NCI-H82 (cell line): ENCODE measurements around the gene TMEM214.

Experiments
- DNase-seq: peaks from one replicate; lab custom pipeline; 2025; lab: John Stamatoyannopoulos, UW

Gene TMEM214, protein sequence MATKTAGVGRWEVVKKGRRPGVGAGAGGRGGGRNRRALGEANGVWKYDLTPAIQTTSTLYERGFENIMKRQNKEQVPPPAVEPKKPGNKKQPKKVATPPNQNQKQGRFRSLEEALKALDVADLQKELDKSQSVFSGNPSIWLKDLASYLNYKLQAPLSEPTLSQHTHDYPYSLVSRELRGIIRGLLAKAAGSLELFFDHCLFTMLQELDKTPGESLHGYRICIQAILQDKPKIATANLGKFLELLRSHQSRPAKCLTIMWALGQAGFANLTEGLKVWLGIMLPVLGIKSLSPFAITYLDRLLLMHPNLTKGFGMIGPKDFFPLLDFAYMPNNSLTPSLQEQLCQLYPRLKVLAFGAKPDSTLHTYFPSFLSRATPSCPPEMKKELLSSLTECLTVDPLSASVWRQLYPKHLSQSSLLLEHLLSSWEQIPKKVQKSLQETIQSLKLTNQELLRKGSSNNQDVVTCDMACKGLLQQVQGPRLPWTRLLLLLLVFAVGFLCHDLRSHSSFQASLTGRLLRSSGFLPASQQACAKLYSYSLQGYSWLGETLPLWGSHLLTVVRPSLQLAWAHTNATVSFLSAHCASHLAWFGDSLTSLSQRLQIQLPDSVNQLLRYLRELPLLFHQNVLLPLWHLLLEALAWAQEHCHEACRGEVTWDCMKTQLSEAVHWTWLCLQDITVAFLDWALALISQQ

GRCh38 chr2:27032495-27033252 is at the start of gene TMEM214:
Gene TMEM214 (plus strand): TSS chr2:27032965. CDS start chr2:27033016, 51 bp downstream.
- peak; percentile 94 for DNase-seq

DNA sequence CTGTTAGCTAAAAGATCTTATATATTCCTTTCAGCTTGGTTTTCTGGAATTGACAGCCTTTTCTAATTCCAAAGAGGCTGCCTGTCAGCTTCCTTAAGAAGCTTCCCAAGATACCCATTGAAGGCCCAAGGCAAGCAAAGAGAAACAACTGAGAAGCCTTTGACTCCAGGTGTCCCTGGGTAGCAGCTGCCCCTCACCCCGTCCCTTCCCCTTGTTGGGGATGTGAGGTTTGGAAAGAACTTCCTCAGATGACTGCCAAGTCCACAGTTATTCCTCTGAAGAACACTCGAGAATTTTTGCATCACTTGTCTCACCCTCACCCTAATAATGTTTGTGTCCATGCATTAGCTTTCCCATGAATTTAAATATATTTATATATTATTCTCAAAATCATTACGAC is 49.0 kb upstream of the TMEM214 start:
- no peak for DNase-seq

- no peak for DNase-seq
These were observed 47.0 kb upstream of the TMEM214 start for GRCh38 chr2:26985807-26986206.

- no peak for DNase-seq
These were observed 46.2 kb upstream of the TMEM214 start for GRCh38 chr2:26986576-26986975.

GRCh38 chr2:26988058-26988860 is 44.5 kb upstream of the TMEM214 start:
- no peak for DNase-seq

DNA sequence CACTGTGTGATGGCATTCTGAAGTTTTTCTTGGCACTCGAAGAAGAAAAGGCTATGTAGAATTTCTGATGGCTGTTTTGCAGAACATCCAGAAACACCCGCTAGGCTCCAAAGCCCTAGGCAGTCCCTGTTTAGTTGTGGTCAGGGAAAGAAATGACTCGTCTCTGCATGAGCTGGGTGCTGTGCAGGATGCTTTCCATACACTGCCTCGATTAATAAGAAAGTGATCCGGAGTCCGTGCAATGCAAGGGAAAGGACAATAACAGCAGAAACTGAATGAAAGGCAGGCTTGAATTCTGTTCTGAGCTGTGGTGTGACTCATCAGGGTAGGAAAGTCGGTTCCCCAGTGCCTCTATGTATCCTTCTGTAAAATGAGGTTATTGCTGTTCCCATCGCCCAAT is 43.6 kb upstream of the TMEM214 start:
- no peak for DNase-seq

DNA sequence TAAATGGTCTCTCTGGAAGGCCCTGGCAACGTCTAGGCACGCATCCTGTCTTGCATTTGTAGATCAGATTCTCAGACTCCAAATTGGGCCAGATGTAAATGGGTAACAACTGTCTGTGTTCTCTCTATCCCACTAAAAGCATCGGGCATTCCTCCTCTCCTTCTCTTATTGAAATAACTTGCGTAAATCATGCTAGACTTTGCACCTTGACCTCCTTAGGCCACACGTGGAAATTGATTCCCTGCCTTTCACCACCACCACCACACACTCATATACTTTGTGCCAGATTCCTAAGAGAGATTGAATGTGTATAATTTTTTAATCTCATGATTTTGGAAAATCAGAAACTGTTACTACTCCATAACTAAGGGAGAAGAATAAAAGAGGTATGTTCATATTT is 41.0 kb upstream of the TMEM214 start:
- DNase-seq = no peak

DNA sequence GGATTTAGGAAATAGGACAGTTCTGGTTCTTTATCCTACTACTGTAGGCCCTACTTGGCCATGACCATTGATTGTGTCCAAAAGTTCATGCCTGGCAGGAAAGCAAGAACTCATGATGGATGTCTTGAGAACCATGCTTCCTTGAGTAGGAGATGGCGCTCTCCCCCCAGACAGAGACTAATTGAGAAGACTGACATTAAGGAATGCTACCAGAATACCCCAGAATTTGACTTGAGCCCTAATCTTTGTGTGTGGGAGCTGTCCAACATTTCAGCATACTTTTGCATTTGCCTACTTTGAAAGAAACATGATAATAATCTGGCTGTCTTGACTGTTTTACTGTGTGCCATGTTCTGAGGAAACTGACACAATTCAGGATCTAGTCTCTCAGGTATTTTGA is 39.0 kb upstream of the TMEM214 start:
- no peak for DNase-seq

DNA sequence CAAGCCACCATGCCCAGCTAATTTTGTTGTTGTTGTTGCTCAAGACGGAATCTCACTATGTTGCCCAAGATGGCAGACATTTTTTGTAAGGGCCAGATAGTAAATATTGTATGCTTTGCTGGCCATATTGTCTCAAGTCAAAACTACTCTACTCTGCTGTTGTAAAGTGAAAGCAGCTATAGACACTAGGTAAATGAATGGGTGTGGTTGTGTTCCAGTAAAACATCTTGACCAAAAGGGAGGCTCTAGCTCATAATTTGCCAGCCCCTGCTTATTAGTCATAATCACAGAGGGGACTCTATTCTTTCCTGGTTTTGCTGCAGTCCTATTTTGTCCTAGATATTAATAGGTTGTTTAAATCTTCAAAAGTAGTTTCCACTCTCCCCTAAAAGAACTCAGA is 37.8 kb upstream of the TMEM214 start:
- DNase-seq = no peak

GRCh38 chr2:26997394-26997793 is 35.4 kb upstream of the TMEM214 start:
- DNase-seq = peak; percentile 23

DNA sequence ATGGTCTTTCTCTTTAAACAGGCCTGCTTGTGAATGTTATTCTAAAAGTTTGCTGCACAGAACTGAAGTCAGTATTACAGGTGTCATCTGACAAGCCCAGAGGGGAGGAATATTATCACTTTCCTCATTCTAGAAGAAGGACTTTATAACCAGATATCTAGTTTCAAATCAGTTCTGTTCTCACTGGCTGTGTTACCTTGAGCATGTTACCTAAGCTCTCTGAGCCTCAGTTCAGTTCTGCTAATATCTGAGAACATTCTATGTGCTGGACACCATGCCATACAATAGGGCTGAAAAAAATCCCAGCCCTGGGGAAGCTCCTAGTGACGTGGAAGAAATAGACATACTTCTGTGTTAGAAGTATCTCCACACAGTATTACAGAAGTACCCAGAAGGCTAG is 34.4 kb upstream of the TMEM214 start:
- no peak for DNase-seq

DNA sequence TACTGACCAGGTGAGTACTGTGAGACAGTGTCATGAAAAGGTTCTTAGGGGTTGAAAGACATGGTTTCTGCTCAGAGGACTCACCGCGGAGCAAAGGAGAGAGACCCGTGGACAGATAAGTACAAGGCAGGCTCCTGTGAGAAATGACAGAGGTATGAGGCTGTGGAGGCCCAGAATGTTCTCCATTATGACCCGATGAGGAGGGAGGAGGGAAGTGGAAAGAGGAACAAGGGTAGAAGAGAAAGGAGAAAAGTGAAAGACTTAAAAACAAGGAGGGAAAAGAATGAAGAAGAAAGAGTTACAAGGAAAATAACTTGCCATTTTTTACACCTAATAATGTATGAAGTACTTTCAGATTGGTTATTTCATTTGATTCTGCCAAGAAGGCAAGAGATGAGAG is 32.5 kb upstream of the TMEM214 start:
- DNase-seq = no peak

- DNase-seq = no peak
These were observed 31.8 kb upstream of the TMEM214 start for GRCh38 chr2:27000995-27001394.

DNA sequence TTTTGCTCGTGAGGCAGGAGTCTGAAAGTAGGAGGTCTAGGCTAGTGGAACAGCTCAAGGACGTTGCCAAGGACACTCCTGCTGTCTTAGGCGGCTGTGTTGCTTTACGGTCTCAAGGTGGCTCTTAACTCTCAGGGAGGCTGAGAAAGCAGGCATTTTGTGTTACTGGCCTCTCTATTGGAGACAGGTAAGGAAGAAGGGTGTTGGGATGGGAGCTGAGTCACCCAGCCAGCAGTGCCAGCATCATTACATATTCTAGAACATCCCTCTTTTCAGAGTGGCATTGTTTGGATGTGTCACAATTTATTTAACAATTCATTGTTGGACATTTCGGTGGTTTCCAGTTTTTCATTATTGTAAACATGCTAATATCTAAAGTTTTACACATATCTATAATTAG is 30.8 kb upstream of the TMEM214 start:
- DNase-seq = no peak

- DNase-seq = no peak
These were observed 29.8 kb upstream of the TMEM214 start for GRCh38 chr2:27003007-27003406.

- no peak for DNase-seq
These were observed 28.9 kb upstream of the TMEM214 start for GRCh38 chr2:27003857-27004256.

DNA sequence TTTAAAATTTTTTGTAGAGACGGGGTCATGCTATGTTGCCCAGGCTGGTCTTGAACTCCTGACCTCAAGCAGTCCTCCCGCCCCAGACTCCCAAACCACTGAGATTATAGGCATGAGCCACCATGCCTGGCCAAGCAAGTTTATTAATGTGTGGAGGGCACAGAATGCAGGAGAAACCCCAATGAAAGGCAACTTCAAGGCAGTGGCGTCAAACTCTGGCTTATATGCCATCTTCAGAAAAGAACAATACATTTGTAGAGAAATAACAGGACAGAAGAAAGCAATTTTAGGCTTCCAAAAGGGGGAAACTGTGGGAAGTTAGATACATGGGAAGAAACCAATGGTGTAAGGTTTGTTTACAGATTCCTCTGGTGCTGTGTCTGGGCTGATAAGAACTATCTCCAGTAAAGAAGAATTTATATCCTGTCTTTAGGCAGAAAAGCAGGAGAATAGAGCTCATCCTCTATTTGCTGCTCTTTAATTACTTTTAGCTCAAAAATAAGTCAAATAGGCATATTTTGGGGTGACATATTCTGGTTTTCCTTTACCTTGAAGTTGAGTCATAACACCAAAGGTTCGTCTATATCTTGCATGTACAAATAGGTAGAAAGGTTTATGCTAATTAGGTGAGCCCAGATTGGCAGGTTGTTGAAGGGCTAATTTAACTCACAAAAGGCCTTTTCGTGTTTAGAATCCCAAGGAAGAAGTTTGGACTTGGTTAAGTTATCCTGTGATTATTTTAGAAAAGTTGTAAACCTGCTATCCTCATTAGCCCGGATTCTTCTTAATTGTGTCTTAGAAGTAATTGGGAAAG is 26.0 kb upstream of the TMEM214 start:
- DNase-seq = no peak

DNA sequence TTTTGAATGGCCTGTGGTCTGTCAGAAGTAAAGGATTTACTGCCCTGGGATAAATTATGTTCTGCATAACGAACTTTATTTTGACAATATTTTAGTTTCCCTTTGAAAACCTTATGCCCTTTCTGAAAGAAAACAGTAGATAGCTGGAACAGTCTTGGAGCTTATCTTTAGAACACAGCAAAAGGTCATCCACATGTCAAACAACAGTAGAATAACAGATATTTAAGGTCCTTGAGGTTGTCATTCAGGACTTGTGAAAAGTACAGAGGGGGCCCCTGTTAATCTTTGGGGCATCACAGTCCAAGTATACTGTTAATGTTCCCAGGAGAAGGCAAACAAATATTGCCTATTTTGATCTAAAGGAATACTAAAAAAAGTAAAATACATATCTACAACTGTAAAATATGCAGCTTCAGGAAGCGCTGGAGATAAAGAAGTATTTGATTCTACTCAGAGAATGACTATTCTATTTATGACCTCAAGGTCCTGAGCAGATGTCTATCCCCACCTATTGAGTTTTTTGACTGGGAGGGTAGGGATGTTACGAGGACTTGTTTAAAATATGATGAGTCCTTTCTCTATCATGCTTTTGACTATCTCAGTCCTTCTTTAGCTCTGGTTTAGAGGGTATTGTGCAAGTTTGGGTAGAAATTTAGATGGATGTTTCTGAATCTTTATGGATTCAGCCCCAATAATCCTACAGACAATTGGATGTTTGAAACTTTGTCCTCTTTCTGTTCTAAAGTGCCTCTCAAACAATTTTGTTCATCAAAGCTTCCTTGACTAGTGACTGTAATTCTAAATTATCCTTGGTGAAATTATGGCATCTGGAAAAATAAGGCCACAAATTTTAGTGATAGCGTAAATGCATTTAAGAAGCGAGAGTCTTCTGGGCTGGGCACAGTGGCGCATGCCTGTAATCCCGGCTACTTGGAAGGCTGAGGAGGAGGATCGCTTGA is 25.1 kb upstream of the TMEM214 start:
- no peak for DNase-seq

DNA sequence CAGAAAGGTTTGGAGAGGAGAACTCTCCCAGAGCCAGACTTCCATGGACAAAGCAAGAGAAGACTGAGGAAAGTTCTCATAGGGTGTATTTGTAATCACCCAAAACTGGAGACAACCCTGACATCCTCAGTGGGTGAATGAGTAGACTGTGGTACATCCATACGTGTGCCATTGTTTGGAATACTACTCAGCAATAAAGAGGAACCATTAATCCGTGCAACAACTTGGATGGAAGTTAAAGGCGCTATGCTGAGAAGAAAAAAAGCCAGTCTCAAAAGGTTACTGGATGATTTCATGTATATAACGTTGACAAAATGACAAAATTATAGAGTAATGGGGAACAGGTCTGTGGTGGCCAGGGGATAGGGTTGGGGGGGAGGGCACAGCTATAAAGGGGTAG is 24.1 kb upstream of the TMEM214 start:
- no peak for DNase-seq

- no peak for DNase-seq
These were observed 23.7 kb upstream of the TMEM214 start for GRCh38 chr2:27009083-27009482.
